HEK293 (cell line): ENCODE results near the gene DENND4B.

Experiments used
- ELK4 ChIP-seq: IDR thresholded peaks from 2 replicates; pipeline ENCODE4 v1.6.1; 2011; ENCODE audit warnings: mild to moderate bottlenecking, low read depth, low read length, borderline replicate concordance
- GLI4 ChIP-seq: fragments of 450-650 bp; formaldehyde crosslinking; IDR thresholded peaks from 2 replicates; pipeline ENCODE4 v1.5.1; 2016; ENCODE audit warnings: missing biosample characterization, missing genetic modification characterization
- GLIS2 ChIP-seq: fragments of 450-650 bp; formaldehyde crosslinking; IDR thresholded peaks from 2 replicates; pipeline ENCODE4 v1.5.1; 2016; ENCODE audit warnings: missing biosample characterization, missing genetic modification characterization
- KLF10 ChIP-seq: fragments of 450-650 bp; IDR thresholded peaks from 2 replicates; pipeline ENCODE4 v1.5.1; 2018; ENCODE audit warnings: missing biosample characterization, mild to moderate bottlenecking, missing genetic modification characterization
- KLF9 ChIP-seq: fragments of 450-650 bp; formaldehyde crosslinking; IDR thresholded peaks from 2 replicates; pipeline ENCODE4 v1.5.1; 2016; ENCODE audit warnings: missing biosample characterization, missing genetic modification characterization, low read depth
- PRDM10 ChIP-seq: fragments of 450-650 bp; formaldehyde crosslinking; IDR thresholded peaks from 2 replicates; pipeline ENCODE4 v1.5.1; 2016; ENCODE audit warnings: missing biosample characterization, missing genetic modification characterization
- REST ChIP-seq: fragments of 450-650 bp; formaldehyde crosslinking; IDR thresholded peaks from 2 replicates; pipeline ENCODE4 v1.5.1; 2016; ENCODE audit warnings: missing biosample characterization, missing genetic modification characterization
- SCRT1 ChIP-seq: fragments of 450-650 bp; formaldehyde crosslinking; IDR thresholded peaks from 2 replicates; pipeline ENCODE4 v1.5.1; 2016; ENCODE audit warnings: missing biosample characterization, missing genetic modification characterization, borderline replicate concordance
- TSHZ1 ChIP-seq: fragments of 450-650 bp; formaldehyde crosslinking; IDR thresholded peaks from 2 replicates; pipeline ENCODE4 v1.5.1; 2016; ENCODE audit warnings: missing biosample characterization, missing genetic modification characterization, borderline replicate concordance
- YY1 ChIP-seq: fragments of 450-650 bp; formaldehyde crosslinking; IDR thresholded peaks from 2 replicates; pipeline ENCODE4 v1.5.1; 2018; ENCODE audit warnings: missing biosample characterization, missing genetic modification characterization
- YY2 ChIP-seq: fragments of 450-650 bp; formaldehyde crosslinking; IDR thresholded peaks from 2 replicates; pipeline ENCODE4 v1.5.1; 2016; ENCODE audit warnings: missing biosample characterization, missing genetic modification characterization
- ZBTB17 ChIP-seq: fragments of 450-650 bp; formaldehyde crosslinking; IDR thresholded peaks from 2 replicates; pipeline ENCODE4 v1.5.1; 2016; ENCODE audit warnings: missing biosample characterization, missing genetic modification characterization
- ZBTB49 ChIP-seq: fragments of 450-650 bp; formaldehyde crosslinking; IDR thresholded peaks from 2 replicates; pipeline ENCODE4 v1.5.1; 2016; ENCODE audit warnings: missing biosample characterization, missing genetic modification characterization, low read depth
- ZEB2 ChIP-seq: fragments of 450-650 bp; formaldehyde crosslinking; IDR thresholded peaks from 2 replicates; pipeline ENCODE4 v1.5.1; 2016; ENCODE audit warnings: missing biosample characterization, missing genetic modification characterization
- ZNF138 ChIP-seq: fragments of 450-650 bp; formaldehyde crosslinking; IDR thresholded peaks from 2 replicates; pipeline ENCODE4 v1.5.1; 2016; ENCODE audit warnings: missing biosample characterization, missing genetic modification characterization, borderline replicate concordance
- ZNF175 ChIP-seq: fragments of 450-650 bp; formaldehyde crosslinking; IDR thresholded peaks from 2 replicates; pipeline ENCODE4 v1.5.1; 2016; ENCODE audit warnings: missing biosample characterization, missing genetic modification characterization
- ZNF510 ChIP-seq: fragments of 450-650 bp; formaldehyde crosslinking; IDR thresholded peaks from 2 replicates; pipeline ENCODE4 v1.5.1; 2018; ENCODE audit warnings: mild to moderate bottlenecking, missing genetic modification characterization, missing biosample characterization; ENCODE audit not compliant: insufficient replicate concordance
- ZNF600 ChIP-seq: fragments of 450-650 bp; formaldehyde crosslinking; IDR thresholded peaks from 2 replicates; pipeline ENCODE4 v1.5.1; 2016; ENCODE audit warnings: missing biosample characterization, missing genetic modification characterization
- ZNF664 ChIP-seq: fragments of 450-650 bp; formaldehyde crosslinking; IDR thresholded peaks from 2 replicates; pipeline ENCODE4 v1.5.1; 2016; ENCODE audit warnings: missing biosample characterization, missing genetic modification characterization
- ZNF707 ChIP-seq: fragments of 450-650 bp; formaldehyde crosslinking; IDR thresholded peaks from 2 replicates; pipeline ENCODE4 v1.5.1; 2016; ENCODE audit warnings: missing biosample characterization, missing genetic modification characterization
- ZNF785 ChIP-seq: fragments of 450-650 bp; formaldehyde crosslinking; IDR thresholded peaks from 2 replicates; pipeline ENCODE4 v1.5.1; 2016; ENCODE audit warnings: missing biosample characterization, missing genetic modification characterization
- ZNF792 ChIP-seq: fragments of 450-650 bp; formaldehyde crosslinking; IDR thresholded peaks from 2 replicates; pipeline ENCODE4 v1.5.1; 2016; ENCODE audit warnings: missing biosample characterization, missing genetic modification characterization
- ZSCAN16 ChIP-seq: fragments of 450-650 bp; formaldehyde crosslinking; IDR thresholded peaks from 2 replicates; pipeline ENCODE4 v1.5.1; 2016; ENCODE audit warnings: missing biosample characterization, missing genetic modification characterization

DENND4B gene

GRCh38 chr1:153958111-153958960 is 11.8 kb upstream of the DENND4B start, which contains the start of gene CRTC2 (continued):
- peak; percentile 39; the same call in 1 of the 2 replicates for TF ChIP-seq GLI4 (tag by site-specific recombination)
- peak; percentile 50; the same call in 1 of the 2 replicates for TF ChIP-seq REST (tag by site-specific recombination)
- TF ChIP-seq GLIS2: peak; percentile 87
- TF ChIP-seq ZNF664 (tag by site-specific recombination): no peak
- TF ChIP-seq KLF9: peak; percentile 95
- no peak for TF ChIP-seq ZNF510 (tag by site-specific recombination)
- peak; percentile 44 for TF ChIP-seq YY2
- TF ChIP-seq ZBTB49 (tag by site-specific recombination): no peak
- peak; percentile 91 for TF ChIP-seq ELK4
- TF ChIP-seq ZEB2: peak; percentile 88
- peak; percentile 99 for TF ChIP-seq ZNF600
- TF ChIP-seq ZSCAN16 (tag by site-specific recombination): no peak; the same call in 1 of the 2 replicates
- TF ChIP-seq KLF10 (tag by site-specific recombination): peak; percentile 66; the same call in 1 of the 2 replicates
- TF ChIP-seq ZNF785: no peak
- TF ChIP-seq ZBTB17 (tag by site-specific recombination): peak; percentile 98
- TF ChIP-seq ZNF792 (tag by site-specific recombination): peak; percentile 78; the same call in 1 of the 2 replicates
- TF ChIP-seq ZNF707 (tag by site-specific recombination): no peak
- no peak for TF ChIP-seq ZNF138 (tag by site-specific recombination)
- peak; percentile 100 for TF ChIP-seq SCRT1 (tag by site-specific recombination)
- TF ChIP-seq ZNF175 (tag by site-specific recombination): no peak
- peak; percentile 71 for TF ChIP-seq PRDM10
- peak; percentile 41; the same call in 1 of the 2 replicates for TF ChIP-seq TSHZ1
- TF ChIP-seq YY1 (tag by site-specific recombination): peak; percentile 94
